HepG2 (cell line): Measurements from ENCODE around the gene COBLL1. TPM values are rescaled to one million over a fixed set of nuclear protein-coding genes. Genes with fewer than 3 reads are reported as not detected.

Experiments
- ATAC-seq: fragments of 200-7000 bp; cut with Tn5 transposase; 3 replicates; pipeline ENCODE4 v1.9.1; 2020; ENCODE audit warnings: mild to moderate bottlenecking, moderate library complexity
- BruUV-seq: library from RNA; stranded (reverse); fragments of 400-500 nt; replicated peaks from 2 replicates; lab custom pipeline; 2021; lab: Mats Ljungman, UMichigan
- CTCF ChIA-PET: fragments of 300-600 bp; formaldehyde crosslinking; extraction: SDS; loops from one replicate; lab custom pipeline; 2021; ENCODE audit warnings: low total read pairs, inconsistent platforms, low intra/inter-chr PET ratio; lab: Yijun Ruan, JAX
- POLR2A ChIA-PET: fragments of 350-600 bp; sonication (Branson Sonifier 250); formaldehyde crosslinking; loops from one replicate; lab custom pipeline; 2020; ENCODE audit warnings: antibody characterized with exemption, inconsistent platforms; lab: Yijun Ruan, JAX
- DNase-seq: peaks from one replicate; pipeline ENCODE4 v3.0.0-alpha.2; 2015; ENCODE audit warnings: low spot score
- FAIRE-seq: peaks from 3 replicates; lab custom pipeline; 2011; peaks lifted over from hg19 to GRCh38; lab: Jason Lieb, UNC
- H2AFZ ChIP-seq: one replicate; pipeline ENCODE4 v1.6.1; 2011; ENCODE audit warnings: low read length, inconsistent platforms
- H3K27ac ChIP-seq: fragments of 300-600 bp; 3 replicates; pipeline ENCODE4 v1.8.0; 2011; ENCODE audit warnings: mixed run types, mild to moderate bottlenecking, mixed read lengths, low read length, inconsistent platforms; ENCODE audit not compliant: insufficient read depth; ENCODE audit errors: extremely low read length
- H3K27me3 ChIP-seq, 2 experiments: fragments of 200-600 bp in 1 of 2; 2 replicates in 1 of 2; 3 replicates in 1 of 2; pipeline versions ENCODE4 v1.6.0 to v1.8.0; 2011; ENCODE audit warnings: low read length in 2 of 2, mild to moderate bottlenecking in 2 of 2, moderate library complexity in 2 of 2, inconsistent platforms in 1 of 2; ENCODE audit not compliant: insufficient read depth in 2 of 2, control insufficient read depth in 1 of 2
- H3K36me3 ChIP-seq, 2 experiments: fragments of 200-600 bp in 1 of 2; replicated peaks in 1 of 2; 2 replicates in 1 of 2; 3 replicates in 1 of 2; pipeline versions ENCODE4 v1.5.1 to v1.8.0; 2011; ENCODE audit warnings: low read length in 2 of 2, inconsistent platforms in 1 of 2; ENCODE audit not compliant: insufficient read depth in 2 of 2, control insufficient read depth in 1 of 2
- H3K4me1 ChIP-seq: 2 replicates; pipeline ENCODE4 v1.5.1; 2012; ENCODE audit warnings: low read length, inconsistent platforms; ENCODE audit not compliant: insufficient read depth
- H3K4me2 ChIP-seq: 2 replicates; pipeline ENCODE4 v1.6.0; 2011; ENCODE audit warnings: low read depth, low read length, inconsistent platforms
- H3K4me3 ChIP-seq, 3 experiments: fragments of 200-600 bp in 1 of 3; sonication (generic), shearing (Covaris generic) in 1 of 3; replicated peaks in 1 of 3; 2 replicates each; pipeline ENCODE4 v1.5.1; 2011 to 2016; ENCODE audit warnings: low read length in 3 of 3, inconsistent platforms in 2 of 3, low read depth in 2 of 3, mild to moderate bottlenecking in 2 of 3, control low read depth in 1 of 3, mixed read lengths in 1 of 3; ENCODE audit not compliant: insufficient read depth in 1 of 3
- H3K79me2 ChIP-seq: one replicate; pipeline ENCODE4 v1.6.1; 2011; ENCODE audit warnings: low read length, inconsistent platforms; ENCODE audit not compliant: insufficient read depth
- H3K9ac ChIP-seq: 2 replicates; pipeline ENCODE4 v1.6.0; 2011; ENCODE audit warnings: mild to moderate bottlenecking, low read depth, low read length, inconsistent platforms; ENCODE audit not compliant: insufficient read depth
- H3K9me3 ChIP-seq: 2 replicates; pipeline ENCODE4 v1.5.1; 2012; ENCODE audit warnings: mild to moderate bottlenecking, low read length
- H4K20me1 ChIP-seq: 2 replicates; pipeline ENCODE4 v1.6.0; 2011; ENCODE audit warnings: inconsistent platforms, mild to moderate bottlenecking, low read length, moderate library complexity; ENCODE audit not compliant: insufficient read depth
- AGO2 ChIP-seq: fragments of 200-400 bp; formaldehyde crosslinking; optimal IDR thresholded peaks from 2 replicates; pipeline ENCODE3; 2017; ENCODE audit warnings: mild to moderate bottlenecking, low read depth, low read length, moderate library complexity
- ATF5 ChIP-seq: sonication (generic); formaldehyde crosslinking; IDR thresholded peaks from 2 replicates; pipeline ENCODE4 v1.4.0; 2020; ENCODE audit warnings: mild to moderate bottlenecking, low read depth, missing genetic modification reagents
- CBX1 ChIP-seq: IDR thresholded peaks from one replicate; pipeline ENCODE4 v1.6.1; 2016; ENCODE audit warnings: antibody characterized with exemption, low read depth
- HNF4A ChIP-seq: sonication (generic); formaldehyde crosslinking; IDR thresholded peaks from 2 replicates; pipeline ENCODE4 v1.4.0; 2020; ENCODE audit warnings: missing genetic modification reagents
- RARA ChIP-seq: IDR thresholded peaks from 2 replicates; pipeline ENCODE4 v1.6.1; 2016; ENCODE audit warnings: missing genetic modification reagents, missing compliant biosample characterization
- ZBTB3 ChIP-seq: sonication (generic); formaldehyde crosslinking; IDR thresholded peaks from 2 replicates; pipeline ENCODE4 v1.4.0; 2020; ENCODE audit warnings: low read depth, mild to moderate bottlenecking, moderate library complexity, missing genetic modification reagents, borderline replicate concordance
- ZFP90 ChIP-seq: sonication (generic); formaldehyde crosslinking; IDR thresholded peaks from 2 replicates; pipeline ENCODE4 v1.8.0; 2022; ENCODE audit warnings: missing genetic modification reagents, mild to moderate bottlenecking, inconsistent platforms, borderline replicate concordance
- ZNF230 ChIP-seq: sonication (generic); formaldehyde crosslinking; IDR thresholded peaks from 2 replicates; pipeline ENCODE4 v1.4.0; 2020; ENCODE audit warnings: mild to moderate bottlenecking, missing genetic modification reagents
- ZNF629 ChIP-seq: sonication (generic); formaldehyde crosslinking; conservative IDR thresholded peaks from 2 replicates; pipeline ENCODE4 v1.5.0; 2020; ENCODE audit warnings: missing genetic modification reagents
- ZSCAN30 ChIP-seq: sonication (generic); formaldehyde crosslinking; IDR thresholded peaks from 2 replicates; pipeline ENCODE4 v1.5.0; 2020; ENCODE audit warnings: mild to moderate bottlenecking, missing genetic modification reagents
- WGBS: methylation state at CpG from one replicate; pipeline ENCODE4 v1.1.6; 2017; ENCODE audit warnings: low lambda C conversion rate; 5-methylcytosine and 5-hydroxymethylcytosine counted together
- in situ Hi-C: cut with HindIII; loops from 2 replicates; pipeline ENCODE4 v1.10.0; 2017; ENCODE audit warnings: low pct_unique_long_range_greater_than_20kb; ENCODE audit not compliant: extremely low pct_ligation_motif_present
- intact Hi-C: fragments of 100-400 bp; cut with micrococcal nuclease; formaldehyde crosslinking; loops from one replicate; pipeline ENCODE4 v1.10.0; 2022; ENCODE audit not compliant: unreplicated experiment
- polyA plus RNA-seq, 8 experiments: library from polyadenylated mRNA; depleted of rRNA in 3 of 8; stranded (reverse) in 7 of 8; unstranded in 1 of 8; fragments of >200 nt; fragmentation: Illumina TruSeq in 4 of 8; extraction: Trizol in 4 of 8; gene quantifications; 2 replicates each; pipeline versions ENCODE4 v1.2.1 to v1.2.3, GENCODE V29; 2011 to 2016; ENCODE audit warnings: low read depth in 4 of 8, missing spikeins in 1 of 8, mixed read lengths in 1 of 8; ENCODE audit not compliant: insufficient read depth in 1 of 8
- total RNA-seq, 5 experiments: library from RNA; depleted of rRNA; stranded (reverse); fragments of >200 nt; fragmentation: Illumina TruSeq; extraction: Trizol; gene quantifications; 2 replicates each; pipeline ENCODE4 v1.2.3, GENCODE V29; 2016; ENCODE audit warnings: low read depth in 1 of 5

COBLL1 gene
- total and polyA plus RNA-seq, 2 of the 13 experiments (the other 11 are each of a cell fraction or from before 2014, with no cell fraction given), result 32.6 to 86.8 TPM

- Histone ChIP-seq H2AFZ (no peak overlapping the region), H3K4me2 (no peak overlapping the region), H4K20me1 (no peaks in the 10 kb centered on the region), H3K27me3 (no peaks in the 10 kb centered on the region), H3K4me1 (peaks cover 75% of the 10 kb centered on the region), H3K4me3 (no peak overlapping the region), H3K9me3 (no peaks in the 10 kb centered on the region), H3K9ac (no peak overlapping the region), H3K36me3 (no peaks in the 10 kb centered on the region), H3K79me2 (peaks cover 2% of the 10 kb centered on the region), H3K27ac (peak overlapping the region; percentile 83)
- no TSS peak for BruUV-seq
- TF ChIP-seq CBX1 (no peak), ZNF230 (no peak), ATF5 (CRISPR knock-in tag) (no peak), AGO2 (no peak), HNF4A (no peak), RARA (CRISPR knock-in tag) (no peak), ZBTB3 (CRISPR knock-in tag) (no peak), ZNF629 (CRISPR knock-in tag) (no peak), ZFP90 (CRISPR knock-in tag) (no peak), ZSCAN30 (CRISPR knock-in tag) (no peak)
- intact Hi-C loops (loop anchor here (5.0 kb wide), 1 partner anchor 32 kb away; no protein-coding TSS in a partner anchor), in situ Hi-C loops (no loop called here)
- no peak for ATAC-seq
- POLR2A ChIA-PET, result interaction anchor here (1.7 kb wide), 1 partner anchor 38 kb away, joined by 5 read pairs; the partner anchor contains the start of gene COBLL1
- 92% methylated on average over 2 of the region's 2 CpGs for WGBS
- CTCF ChIA-PET, result no interaction called here
- no peak for DNase-seq
- FAIRE-seq, result no peak
These were observed 38.4 kb upstream of the COBLL1 start for GRCh38 chr2:164879901-164880535.
